ENCODE results near the gene ABR.
A peak's percentile ranks its signal among the peaks of the same experiment; 100 is the strongest.
"Not testable (repeated sequence)": the region's sequence is repeated elsewhere in the genome, so short reads cannot be mapped to it uniquely, and the experiment has no call there.

ABR gene

DNA sequence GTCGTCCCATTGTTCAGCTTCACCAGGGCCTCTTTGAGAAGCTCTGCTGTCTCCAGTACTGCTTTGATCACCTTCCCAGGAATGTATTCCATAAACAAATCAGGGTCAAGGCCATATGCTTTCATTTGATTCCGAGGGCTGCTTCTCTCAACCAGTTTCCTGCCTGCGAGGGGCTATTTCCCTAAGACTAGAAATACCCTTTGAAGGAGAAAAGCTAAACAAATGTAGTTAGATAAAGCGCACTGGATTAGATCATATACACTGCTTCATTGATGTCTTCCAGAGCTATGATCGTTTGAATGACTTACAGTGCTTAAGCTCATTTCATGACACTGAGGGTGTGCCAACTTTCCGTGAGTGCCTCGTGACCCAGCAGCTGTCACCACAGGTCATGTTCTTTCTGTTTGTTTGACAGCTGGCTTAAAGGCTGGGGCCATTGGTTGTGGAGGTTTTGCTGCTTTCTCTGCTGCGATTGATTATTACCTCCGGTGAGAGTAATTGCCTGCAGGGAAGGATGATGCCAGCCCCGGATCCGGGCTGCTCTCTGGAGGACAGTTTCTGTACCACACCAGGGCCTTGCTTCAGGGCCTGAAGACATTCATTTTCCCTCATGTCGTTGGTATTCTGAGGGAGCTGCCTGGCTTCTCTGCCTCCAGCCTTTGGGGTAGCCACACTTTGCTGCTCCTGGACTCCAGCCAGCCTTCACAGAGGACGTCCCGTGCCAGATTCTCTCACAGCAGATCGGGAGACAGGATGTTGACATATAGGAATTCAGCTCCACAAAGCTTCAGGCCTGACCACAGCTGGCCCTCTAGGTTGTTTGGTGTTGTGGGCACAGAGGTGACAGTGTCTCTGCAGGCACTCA is 179.0 kb downstream of the ABR start:
- Histone ChIP-seq H3K4me1 (ENCODE audit: control insufficient read depth, low read depth, low read length) (no peaks in the 10 kb centered on the region), H3K27ac (ENCODE audit: low read length) (no peak overlapping the region), H3K27me3 (ENCODE audit: control insufficient read depth, insufficient read depth, low read length) (peaks cover 3% of the 10 kb centered on the region), H3K4me3 (ENCODE audit: low read length) (no peak overlapping the region), H3K9me3 (ENCODE audit: control insufficient read depth, low read depth, low read length) (no peaks in the 10 kb centered on the region), H3K36me3 (ENCODE audit: control insufficient read depth, low read depth, low read length) (peaks cover 26% of the 10 kb centered on the region), H3K9ac (ENCODE audit: low read length) (no peak overlapping the region)

GRCh38 chr17:998111-998510 is 181.7 kb downstream of the ABR start:
- peaks cover 4% of the 10 kb centered on the region for H3K27me3 ChIP-seq (ENCODE audit: control insufficient read depth, insufficient read depth, low read length)
- no peak overlapping the region for H3K9ac ChIP-seq (ENCODE audit: low read length)
- H3K36me3 ChIP-seq (ENCODE audit: control insufficient read depth, low read depth, low read length), result peaks cover 23% of the 10 kb centered on the region
- H3K9me3 ChIP-seq (ENCODE audit: control insufficient read depth, low read depth, low read length), result no peaks in the 10 kb centered on the region
- no peaks in the 10 kb centered on the region for H3K4me1 ChIP-seq (ENCODE audit: control insufficient read depth, low read depth, low read length)
- H3K27ac ChIP-seq (ENCODE audit: low read length), result no peak overlapping the region
- H3K4me3 ChIP-seq (ENCODE audit: low read length), result peak overlapping the region; percentile 98

DNA sequence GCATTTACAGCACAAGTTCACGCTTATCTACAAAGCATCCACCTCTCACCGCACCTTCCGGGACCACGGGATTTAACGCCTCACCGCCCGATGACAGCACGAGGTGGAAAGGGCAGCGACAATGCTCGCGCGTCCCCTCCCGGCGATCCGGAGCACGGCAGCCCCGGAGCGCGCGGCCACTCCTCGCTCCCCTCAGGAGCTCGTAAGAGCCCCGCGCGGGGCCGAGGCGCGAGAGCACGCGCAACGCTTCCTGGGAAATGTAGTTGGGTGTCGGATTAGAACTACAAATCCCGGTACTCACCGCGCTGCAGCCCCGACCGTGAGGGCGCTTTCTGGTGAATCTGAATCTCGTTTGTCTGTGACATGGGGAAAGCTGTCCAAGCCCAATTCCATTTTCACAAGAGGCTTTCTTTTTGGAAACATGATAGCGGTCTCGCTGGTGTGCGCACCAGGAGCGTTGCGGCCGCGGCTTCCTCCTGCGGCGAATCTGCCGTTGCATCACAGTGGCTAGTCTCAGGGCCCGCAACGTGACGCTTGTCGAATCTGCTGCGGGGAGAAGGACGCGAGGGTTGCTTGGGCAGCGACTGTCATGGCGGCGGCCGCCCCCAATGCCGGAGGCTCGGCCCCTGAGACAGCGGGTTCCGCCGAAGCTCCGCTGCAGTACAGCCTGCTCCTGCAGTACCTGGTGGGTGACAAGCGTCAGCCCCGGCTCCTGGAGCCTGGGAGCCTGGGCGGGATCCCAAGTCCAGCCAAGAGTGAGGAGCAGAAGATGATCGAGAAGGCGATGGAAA is 183.0 kb downstream of the ABR start, which contains the start of gene TIMM22:
Gene TIMM22 (plus strand): TSS at position 576 of the 791 bp plus-strand sequence. CDS start 14 bp downstream, at position 590.
- Histone ChIP-seq H3K36me3 (ENCODE audit: control insufficient read depth, low read depth, low read length) (peaks cover 19% of the 10 kb centered on the region), H3K9ac (ENCODE audit: low read length) (peak within 1 kb of the TSS; percentile 91), H3K9me3 (ENCODE audit: control insufficient read depth, low read depth, low read length) (no peaks in the 10 kb centered on the region), H3K27me3 (ENCODE audit: control insufficient read depth, insufficient read depth, low read length) (peaks cover 4% of the 10 kb centered on the region), H3K27ac (ENCODE audit: low read length) (peak within 1 kb of the TSS; percentile 98), H3K4me1 (ENCODE audit: control insufficient read depth, low read depth, low read length) (no peaks in the 10 kb centered on the region), H3K4me3 (ENCODE audit: low read length) (peak within 1 kb of the TSS; percentile 98)

GRCh38 chr17:995324-995723 is 184.5 kb downstream of the ABR start:
- not testable (repeated sequence) for H3K27me3 ChIP-seq (ENCODE audit: control insufficient read depth, insufficient read depth, low read length); H3K27ac ChIP-seq (ENCODE audit: low read length); H3K9ac ChIP-seq (ENCODE audit: low read length); H3K4me3 ChIP-seq (ENCODE audit: low read length); H3K36me3 ChIP-seq (ENCODE audit: control insufficient read depth, low read depth, low read length); H3K9me3 ChIP-seq (ENCODE audit: control insufficient read depth, low read depth, low read length); H3K4me1 ChIP-seq (ENCODE audit: control insufficient read depth, low read depth, low read length)

GRCh38 chr17:992933-993332 is 186.8 kb downstream of the ABR start:
- H3K27ac ChIP-seq (ENCODE audit: low read length), result no peak overlapping the region
- no peaks in the 10 kb centered on the region for H3K36me3 ChIP-seq (ENCODE audit: control insufficient read depth, low read depth, low read length)
- no peak overlapping the region for H3K4me3 ChIP-seq (ENCODE audit: low read length)
- peaks cover 4% of the 10 kb centered on the region for H3K27me3 ChIP-seq (ENCODE audit: control insufficient read depth, insufficient read depth, low read length)
- H3K9me3 ChIP-seq (ENCODE audit: control insufficient read depth, low read depth, low read length), result no peaks in the 10 kb centered on the region
- H3K4me1 ChIP-seq (ENCODE audit: control insufficient read depth, low read depth, low read length), result no peaks in the 10 kb centered on the region
- no peak overlapping the region for H3K9ac ChIP-seq (ENCODE audit: low read length)

DNA sequence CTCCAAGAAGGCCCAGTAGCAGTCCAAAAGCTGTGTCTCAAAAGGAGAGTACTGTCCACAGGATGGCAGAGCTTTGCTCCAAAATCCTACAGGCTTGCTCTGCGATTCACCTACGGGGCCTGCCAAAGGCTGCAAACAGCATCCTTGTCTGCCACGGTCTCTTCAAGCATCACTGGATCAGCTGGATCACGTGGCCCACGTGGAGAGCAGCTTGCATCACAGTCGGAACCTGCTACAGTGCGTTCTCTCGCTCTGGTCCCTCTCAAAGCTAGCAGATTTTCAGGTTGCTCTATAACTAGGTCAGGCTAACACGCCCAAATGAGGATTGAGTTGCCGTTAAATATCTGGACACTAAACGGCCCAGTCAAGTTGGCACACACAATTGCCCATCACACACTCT is 191.2 kb downstream of the ABR start:
- no peaks in the 10 kb centered on the region for H3K27me3 ChIP-seq (ENCODE audit: control insufficient read depth, insufficient read depth, low read length)
- no peaks in the 10 kb centered on the region for H3K9me3 ChIP-seq (ENCODE audit: control insufficient read depth, low read depth, low read length)
- H3K36me3 ChIP-seq (ENCODE audit: control insufficient read depth, low read depth, low read length), result no peaks in the 10 kb centered on the region
- H3K9ac ChIP-seq (ENCODE audit: low read length), result no peak overlapping the region
- no peak overlapping the region for H3K4me3 ChIP-seq (ENCODE audit: low read length)
- no peaks in the 10 kb centered on the region for H3K4me1 ChIP-seq (ENCODE audit: control insufficient read depth, low read depth, low read length)
- H3K27ac ChIP-seq (ENCODE audit: low read length), result no peak overlapping the region

- Histone ChIP-seq H3K9ac (ENCODE audit: low read length) (no peak overlapping the region), H3K36me3 (ENCODE audit: control insufficient read depth, low read depth, low read length) (no peaks in the 10 kb centered on the region), H3K4me3 (ENCODE audit: low read length) (no peak overlapping the region), H3K27me3 (ENCODE audit: control insufficient read depth, insufficient read depth, low read length) (no peaks in the 10 kb centered on the region), H3K4me1 (ENCODE audit: control insufficient read depth, low read depth, low read length) (no peaks in the 10 kb centered on the region), H3K9me3 (ENCODE audit: control insufficient read depth, low read depth, low read length) (no peaks in the 10 kb centered on the region), H3K27ac (ENCODE audit: low read length) (no peak overlapping the region)
Measured at GRCh38 chr17:987931-988330, 191.8 kb downstream of the ABR start.

DNA sequence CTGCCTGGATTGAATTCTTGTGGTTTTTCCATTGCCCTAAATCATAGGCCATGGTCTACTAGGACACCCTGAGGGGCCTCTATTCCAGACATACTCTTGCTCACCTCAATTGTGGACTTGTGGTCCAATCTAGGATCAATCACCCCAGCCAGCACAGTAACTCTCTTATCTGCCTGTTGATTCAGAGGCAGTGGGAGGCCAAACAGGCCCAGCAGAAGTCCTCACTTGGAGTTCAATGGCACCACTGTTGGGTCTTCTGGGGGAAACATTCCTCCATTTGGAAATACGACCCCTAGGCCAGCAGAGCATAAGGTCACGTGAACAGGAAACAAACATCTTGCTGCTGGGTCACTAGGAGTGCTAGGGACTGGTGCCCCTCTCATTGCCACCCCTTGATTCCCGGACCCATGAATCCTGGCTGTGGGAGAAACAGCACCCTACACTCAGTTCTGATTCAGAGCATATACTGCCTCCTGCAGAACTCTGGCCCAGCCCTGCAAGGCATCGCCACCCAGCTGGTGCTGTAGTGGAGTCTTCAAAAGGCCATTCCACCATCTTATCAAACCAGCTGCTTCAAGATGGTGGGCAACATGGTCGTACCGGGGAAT is 193.4 kb downstream of the ABR start:
- Histone ChIP-seq H3K27ac (ENCODE audit: low read length) (no peak overlapping the region), H3K9me3 (ENCODE audit: control insufficient read depth, low read depth, low read length) (no peaks in the 10 kb centered on the region), H3K4me3 (ENCODE audit: low read length) (no peak overlapping the region), H3K9ac (ENCODE audit: low read length) (no peak overlapping the region), H3K27me3 (ENCODE audit: control insufficient read depth, insufficient read depth, low read length) (no peaks in the 10 kb centered on the region), H3K4me1 (ENCODE audit: control insufficient read depth, low read depth, low read length) (no peaks in the 10 kb centered on the region), H3K36me3 (ENCODE audit: control insufficient read depth, low read depth, low read length) (no peaks in the 10 kb centered on the region)

GRCh38 chr17:983921-984320 is 195.9 kb downstream of the ABR start:
- no peak overlapping the region for H3K4me3 ChIP-seq (ENCODE audit: low read length)
- no peaks in the 10 kb centered on the region for H3K9me3 ChIP-seq (ENCODE audit: control insufficient read depth, low read depth, low read length)
- H3K27ac ChIP-seq (ENCODE audit: low read length), result no peak overlapping the region
- no peak overlapping the region for H3K9ac ChIP-seq (ENCODE audit: low read length)
- H3K36me3 ChIP-seq (ENCODE audit: control insufficient read depth, low read depth, low read length), result no peaks in the 10 kb centered on the region
- no peaks in the 10 kb centered on the region for H3K4me1 ChIP-seq (ENCODE audit: control insufficient read depth, low read depth, low read length)
- H3K27me3 ChIP-seq (ENCODE audit: control insufficient read depth, insufficient read depth, low read length), result no peaks in the 10 kb centered on the region

GRCh38 chr17:981292-981658 is 198.5 kb downstream of the ABR start:
- H3K4me3 ChIP-seq (ENCODE audit: low read length), result no peak overlapping the region
- no peak overlapping the region for H3K9ac ChIP-seq (ENCODE audit: low read length)
- no peaks in the 10 kb centered on the region for H3K9me3 ChIP-seq (ENCODE audit: control insufficient read depth, low read depth, low read length)

DNA sequence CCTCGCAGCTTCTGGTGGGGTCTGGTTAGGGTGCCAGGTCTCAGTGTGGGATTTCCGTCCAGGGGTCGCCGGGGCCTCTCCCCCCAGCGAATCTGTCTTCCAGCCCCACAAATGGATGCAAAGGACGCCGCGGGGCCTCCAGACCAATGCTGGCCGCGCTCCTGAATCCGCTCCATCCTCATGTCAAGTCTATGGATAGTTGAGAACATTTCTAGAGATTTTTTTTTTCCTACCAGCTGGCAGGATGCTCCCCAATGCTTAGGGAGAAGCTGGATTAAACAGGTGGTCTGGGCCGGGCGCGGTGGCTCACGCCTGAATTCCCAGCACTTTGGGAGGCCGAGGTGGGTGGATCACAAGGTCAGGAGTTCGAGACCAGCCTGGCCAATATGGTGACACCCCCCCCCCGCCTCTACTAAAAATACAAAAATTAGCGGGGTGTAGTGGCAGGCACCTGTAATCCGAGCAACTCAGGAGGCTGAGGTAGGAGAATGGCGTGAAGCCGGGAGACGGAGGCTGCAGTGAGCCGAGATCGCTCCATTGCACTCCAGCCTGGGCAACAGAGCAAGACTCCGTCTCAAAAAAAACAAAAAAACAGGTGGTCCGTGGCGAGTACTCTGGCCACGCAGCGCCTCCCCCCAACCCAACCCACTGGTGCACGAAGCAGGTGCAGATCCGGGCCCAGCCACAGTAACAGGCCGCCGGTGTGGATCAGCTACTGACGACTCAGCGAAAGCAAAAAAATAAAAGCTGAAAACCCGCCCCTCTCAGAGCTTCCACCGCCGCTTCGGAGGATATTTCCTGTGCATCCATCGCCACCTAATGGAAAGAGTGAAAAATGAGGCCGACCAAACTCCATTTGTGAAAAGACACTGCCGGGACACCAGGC is 199.1 kb downstream of the ABR start:
- H3K9ac ChIP-seq (ENCODE audit: low read length), result peak overlapping the region; percentile 48
- H3K27me3 ChIP-seq (ENCODE audit: control insufficient read depth, insufficient read depth, low read length), result no peaks in the 10 kb centered on the region
- no peaks in the 10 kb centered on the region for H3K36me3 ChIP-seq (ENCODE audit: control insufficient read depth, low read depth, low read length)
- H3K9me3 ChIP-seq (ENCODE audit: control insufficient read depth, low read depth, low read length), result no peaks in the 10 kb centered on the region
- peaks cover 21% of the 10 kb centered on the region for H3K4me1 ChIP-seq (ENCODE audit: control insufficient read depth, low read depth, low read length)
- H3K4me3 ChIP-seq (ENCODE audit: low read length), result peak overlapping the region; percentile 61
- no peak overlapping the region for H3K27ac ChIP-seq (ENCODE audit: low read length)

More at GRCh38 chr17:981292-981658, 198.5 kb downstream of the ABR start:
- Histone ChIP-seq H3K27me3 (ENCODE audit: control insufficient read depth, insufficient read depth, low read length) (no peaks in the 10 kb centered on the region), H3K27ac (ENCODE audit: low read length) (no peak overlapping the region), H3K4me1 (ENCODE audit: control insufficient read depth, low read depth, low read length) (peaks cover 14% of the 10 kb centered on the region), H3K36me3 (ENCODE audit: control insufficient read depth, low read depth, low read length) (no peaks in the 10 kb centered on the region)

Measured in iPS-18a (cell line).